Measurements from ENCODE around the gene ZNF44.
"Not testable (repeated sequence)": the region's sequence is repeated elsewhere in the genome, so short reads cannot be mapped to it uniquely, and the experiment has no call there.

DNA sequence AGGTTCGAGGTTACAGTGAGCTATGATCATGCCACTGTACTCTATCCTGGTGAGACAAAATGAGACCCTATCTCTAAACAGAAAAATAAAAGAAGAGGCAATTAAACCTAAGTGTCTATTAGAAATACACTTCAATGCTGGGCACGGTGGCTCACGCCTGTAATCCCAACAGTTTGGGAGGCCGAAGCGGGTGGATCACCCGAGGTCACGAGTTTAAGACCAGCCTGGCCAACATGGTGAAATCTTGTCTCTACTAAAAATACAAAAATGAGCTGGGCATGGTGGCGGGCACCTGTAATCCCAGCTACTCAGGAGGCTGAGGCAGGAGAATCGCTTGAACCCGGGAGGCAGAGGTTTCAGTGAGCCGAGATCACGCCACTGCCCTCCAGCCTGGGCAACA, 14.2 kb upstream of the ZNF44 start:
- TF ChIP-seq POLR2AphosphoS5 (IDR thresholded peaks at IDR 0.05), result not testable (repeated sequence)
- TF ChIP-seq, protein P1, sequence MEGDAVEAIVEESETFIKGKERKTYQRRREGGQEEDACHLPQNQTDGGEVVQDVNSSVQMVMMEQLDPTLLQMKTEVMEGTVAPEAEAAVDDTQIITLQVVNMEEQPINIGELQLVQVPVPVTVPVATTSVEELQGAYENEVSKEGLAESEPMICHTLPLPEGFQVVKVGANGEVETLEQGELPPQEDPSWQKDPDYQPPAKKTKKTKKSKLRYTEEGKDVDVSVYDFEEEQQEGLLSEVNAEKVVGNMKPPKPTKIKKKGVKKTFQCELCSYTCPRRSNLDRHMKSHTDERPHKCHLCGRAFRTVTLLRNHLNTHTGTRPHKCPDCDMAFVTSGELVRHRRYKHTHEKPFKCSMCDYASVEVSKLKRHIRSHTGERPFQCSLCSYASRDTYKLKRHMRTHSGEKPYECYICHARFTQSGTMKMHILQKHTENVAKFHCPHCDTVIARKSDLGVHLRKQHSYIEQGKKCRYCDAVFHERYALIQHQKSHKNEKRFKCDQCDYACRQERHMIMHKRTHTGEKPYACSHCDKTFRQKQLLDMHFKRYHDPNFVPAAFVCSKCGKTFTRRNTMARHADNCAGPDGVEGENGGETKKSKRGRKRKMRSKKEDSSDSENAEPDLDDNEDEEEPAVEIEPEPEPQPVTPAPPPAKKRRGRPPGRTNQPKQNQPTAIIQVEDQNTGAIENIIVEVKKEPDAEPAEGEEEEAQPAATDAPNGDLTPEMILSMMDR (IDR thresholded peaks at IDR 0.05), result not testable (repeated sequence)
